OCI-LY7 (cell line): Measurements from ENCODE around the gene ATRAID. TPM values are rescaled to one million over a fixed set of nuclear protein-coding genes. Genes with fewer than 3 reads are reported as not detected.

ENCODE experiments used
- BruUV-seq: library from RNA; stranded (reverse); fragments of 400-500 nt; replicated peaks from 2 replicates; lab custom pipeline; 2021; lab: Mats Ljungman, UMichigan
- CTCF ChIA-PET: fragments of 300-600 bp; sonication (Branson Sonifier 250); formaldehyde crosslinking; loops from one replicate; lab custom pipeline; 2022; ENCODE audit warnings: antibody characterized with exemption; ENCODE audit not compliant: unreplicated experiment; lab: Charles Lee
- POLR2A ChIA-PET: fragments of 300-600 bp; sonication (Branson Sonifier 250); formaldehyde crosslinking; loops from one replicate; lab custom pipeline; 2022; ENCODE audit warnings: antibody characterized with exemption; lab: Charles Lee
- DNase-seq: peaks from one replicate; pipeline ENCODE4 v3.0.0-alpha.2; 2015; ENCODE audit warnings: low spot score
- H2AFZ ChIP-seq: fragments of 200-600 bp; sonication (generic), shearing (Covaris generic); 2 replicates; pipeline ENCODE4 v1.6.1; 2014; ENCODE audit warnings: mild to moderate bottlenecking, antibody characterized with exemption, low read length, moderate library complexity
- H3K27ac ChIP-seq: fragments of 200-600 bp; sonication (generic); 2 replicates; pipeline ENCODE4 v1.5.1; 2014; ENCODE audit warnings: mixed run types, low read depth, mild to moderate bottlenecking, moderate library complexity, low read length, inconsistent platforms; ENCODE audit not compliant: poor library complexity, severe bottlenecking
- H3K36me3 ChIP-seq: fragments of 200-600 bp; sonication (generic); 2 replicates; pipeline ENCODE4 v1.6.1; 2014; ENCODE audit warnings: mild to moderate bottlenecking, antibody characterized with exemption, low read length, moderate library complexity, mixed read lengths; ENCODE audit not compliant: insufficient read depth
- H3K4me1 ChIP-seq: fragments of 200-600 bp; sonication (generic); 2 replicates; pipeline ENCODE4 v1.5.1; 2014; ENCODE audit warnings: mild to moderate bottlenecking, low read length; ENCODE audit not compliant: insufficient read depth, poor library complexity, severe bottlenecking
- H3K4me2 ChIP-seq: fragments of 200-600 bp; sonication (generic); 2 replicates; pipeline ENCODE4 v1.6.1; 2014; ENCODE audit warnings: mild to moderate bottlenecking, low read length
- H3K4me3 ChIP-seq: fragments of 200-600 bp; sonication (generic); 2 replicates; pipeline ENCODE4 v1.5.1; 2014; ENCODE audit warnings: mild to moderate bottlenecking, low read depth, low read length; ENCODE audit not compliant: poor library complexity, severe bottlenecking
- H3K79me2 ChIP-seq: fragments of 200-600 bp; sonication (generic); 2 replicates; pipeline ENCODE4 v1.6.1; 2016; ENCODE audit warnings: low read depth, mild to moderate bottlenecking, low read length, moderate library complexity, mixed read lengths; ENCODE audit not compliant: insufficient read depth
- H3K9me2 ChIP-seq: fragments of 200-600 bp; sonication (generic); 2 replicates; pipeline ENCODE4 v1.6.1; 2016; ENCODE audit warnings: mild to moderate bottlenecking, low read length, mixed read lengths; ENCODE audit not compliant: insufficient read depth
- H3K9me3 ChIP-seq: fragments of 200-600 bp; sonication (generic); 2 replicates; pipeline ENCODE4 v1.6.1; 2014; ENCODE audit warnings: mild to moderate bottlenecking, mixed run types, low read length, mixed read lengths
- H4K20me1 ChIP-seq: fragments of 200-600 bp; sonication (generic); 2 replicates; pipeline ENCODE4 v1.6.1; 2014; ENCODE audit warnings: mild to moderate bottlenecking, antibody characterized with exemption, low read length, moderate library complexity, mixed read lengths; ENCODE audit not compliant: insufficient read depth
- EZH2phosphoT487 ChIP-seq: fragments of 200-600 bp; sonication (generic); IDR thresholded peaks from 2 replicates; pipeline ENCODE4 v1.6.1; 2018; ENCODE audit warnings: low read depth, borderline replicate concordance, mild to moderate bottlenecking, mixed run types, antibody characterized with exemption, low read length, moderate library complexity, mixed read lengths
- intact Hi-C: fragments of 100-400 bp; cut with micrococcal nuclease; formaldehyde crosslinking; loops from one replicate; pipeline ENCODE4 v1.10.0; 2022; ENCODE audit not compliant: unreplicated experiment
- total RNA-seq, 2 experiments: library from RNA; depleted of rRNA in 1 of 2; stranded (reverse); fragments of >200 nt in 1 of 2; shearing (Covaris generic) in 1 of 2; gene quantifications; 2 replicates each; pipeline ENCODE4 v1.2.3, GENCODE V29; 2014 to 2022
- TF ChIP-seq, protein P1 (sequence below): fragments of 200-600 bp; sonication (generic); conservative IDR thresholded peaks from 2 replicates; pipeline ENCODE4 v1.5.1; 2014; ENCODE audit warnings: mild to moderate bottlenecking, antibody characterized with exemption, low read length, moderate library complexity, mixed read lengths

ATRAID gene
- total RNA-seq, 2 experiments from 2014 or later, result 92.7 to 93.3 TPM

- CTCF ChIA-PET, result no interaction called here
- H3K9me2 ChIP-seq, result no peaks in the 10 kb centered on the region
- peaks cover 32% of the 10 kb centered on the region for H3K4me1 ChIP-seq
- no peak overlapping the region for H2AFZ ChIP-seq
- H3K36me3 ChIP-seq, result peaks cover 48% of the 10 kb centered on the region
- H3K4me2 ChIP-seq, result no peak overlapping the region
- intact Hi-C loops, result no loop called here
- TF ChIP-seq, protein P1, sequence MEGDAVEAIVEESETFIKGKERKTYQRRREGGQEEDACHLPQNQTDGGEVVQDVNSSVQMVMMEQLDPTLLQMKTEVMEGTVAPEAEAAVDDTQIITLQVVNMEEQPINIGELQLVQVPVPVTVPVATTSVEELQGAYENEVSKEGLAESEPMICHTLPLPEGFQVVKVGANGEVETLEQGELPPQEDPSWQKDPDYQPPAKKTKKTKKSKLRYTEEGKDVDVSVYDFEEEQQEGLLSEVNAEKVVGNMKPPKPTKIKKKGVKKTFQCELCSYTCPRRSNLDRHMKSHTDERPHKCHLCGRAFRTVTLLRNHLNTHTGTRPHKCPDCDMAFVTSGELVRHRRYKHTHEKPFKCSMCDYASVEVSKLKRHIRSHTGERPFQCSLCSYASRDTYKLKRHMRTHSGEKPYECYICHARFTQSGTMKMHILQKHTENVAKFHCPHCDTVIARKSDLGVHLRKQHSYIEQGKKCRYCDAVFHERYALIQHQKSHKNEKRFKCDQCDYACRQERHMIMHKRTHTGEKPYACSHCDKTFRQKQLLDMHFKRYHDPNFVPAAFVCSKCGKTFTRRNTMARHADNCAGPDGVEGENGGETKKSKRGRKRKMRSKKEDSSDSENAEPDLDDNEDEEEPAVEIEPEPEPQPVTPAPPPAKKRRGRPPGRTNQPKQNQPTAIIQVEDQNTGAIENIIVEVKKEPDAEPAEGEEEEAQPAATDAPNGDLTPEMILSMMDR, result no peak
- no peak for TF ChIP-seq EZH2phosphoT487
- POLR2A ChIA-PET, result no interaction called here
- DNase-seq, result no peak
- H4K20me1 ChIP-seq, result no peaks in the 10 kb centered on the region
- no peak overlapping the region for H3K27ac ChIP-seq
- no peak overlapping the region for H3K4me3 ChIP-seq
- H3K79me2 ChIP-seq, result peaks cover 12% of the 10 kb centered on the region; the same call in 1 of the 2 replicates
- no TSS peak for BruUV-seq
- H3K9me3 ChIP-seq, result no peaks in the 10 kb centered on the region
Observed at GRCh38 chr2:27256855-27257454, 45.1 kb downstream of the ATRAID start.

DNA sequence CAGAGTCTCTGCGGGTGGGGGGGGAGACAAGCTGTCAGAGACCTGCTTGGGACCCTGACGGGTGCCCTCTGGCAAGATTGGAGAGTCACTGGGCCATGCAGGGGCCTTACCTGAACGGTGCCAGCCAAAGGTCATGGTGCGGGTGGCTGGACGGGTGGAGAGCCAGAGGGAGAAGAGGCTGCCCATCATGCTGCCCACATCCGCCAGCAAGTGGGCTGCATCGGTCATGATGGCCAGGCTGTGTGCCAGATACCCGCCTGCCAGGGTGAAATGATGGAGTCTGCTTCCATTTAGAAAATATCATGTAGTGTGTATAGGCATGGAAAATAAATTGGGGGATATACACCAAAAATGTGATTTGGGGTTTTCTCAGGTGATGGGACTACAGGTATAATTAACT is 46.2 kb downstream of the ATRAID start:
- CTCF ChIA-PET, result no interaction called here
- H4K20me1 ChIP-seq, result no peaks in the 10 kb centered on the region
- H3K9me2 ChIP-seq, result no peaks in the 10 kb centered on the region
- no peak overlapping the region for H3K4me3 ChIP-seq
- H3K36me3 ChIP-seq, result peaks cover 48% of the 10 kb centered on the region
- H2AFZ ChIP-seq, result no peak overlapping the region
- peaks cover 21% of the 10 kb centered on the region for H3K4me1 ChIP-seq
- no peak overlapping the region for H3K4me2 ChIP-seq
- no peaks in the 10 kb centered on the region for H3K9me3 ChIP-seq
- H3K27ac ChIP-seq, result no peak overlapping the region
- intact Hi-C loops, result no loop called here
- peaks cover 12% of the 10 kb centered on the region; the same call in 1 of the 2 replicates for H3K79me2 ChIP-seq
- BruUV-seq, result no TSS peak
- POLR2A ChIA-PET, result no interaction called here
- no peak for DNase-seq
- TF ChIP-seq, protein P1, result no peak
- TF ChIP-seq EZH2phosphoT487, result no peak

GRCh38 chr2:27261241-27261925 is 49.5 kb downstream of the ATRAID start:
- H3K36me3 ChIP-seq, result peaks cover 23% of the 10 kb centered on the region
- TF ChIP-seq EZH2phosphoT487, result no peak
- TF ChIP-seq, protein P1, result no peak
- no peak overlapping the region for H3K27ac ChIP-seq
- peaks cover 53% of the 10 kb centered on the region for H3K4me1 ChIP-seq
- H4K20me1 ChIP-seq, result no peaks in the 10 kb centered on the region
- H3K4me2 ChIP-seq, result peak overlapping the region; percentile 100
- CTCF ChIA-PET, result no interaction called here
- intact Hi-C loops, result no loop called here
- POLR2A ChIA-PET, result interaction anchor here (1.1 kb wide), 1 partner anchor 11 kb away, joined by 3 read pairs; no protein-coding TSS in a partner anchor
- BruUV-seq, result no TSS peak
- H3K9me3 ChIP-seq, result no peaks in the 10 kb centered on the region
- H3K4me3 ChIP-seq, result peak overlapping the region; percentile 90
- H2AFZ ChIP-seq, result no peak overlapping the region
- no peaks in the 10 kb centered on the region for H3K9me2 ChIP-seq
- peaks cover 12% of the 10 kb centered on the region; the same call in 1 of the 2 replicates for H3K79me2 ChIP-seq
- DNase-seq, result no peak
